ENCODE results near the gene ETFDH.
"Not testable (repeated sequence)": the region's sequence is repeated elsewhere in the genome, so short reads cannot be mapped to it uniquely, and the experiment has no call there.

Gene ETFDH

GRCh38 chr4:158754385-158755180, 82.5 kb downstream of the ETFDH start:
- DNase-seq (ENCODE audit: low read depth): no peak

- not testable (repeated sequence) for DNase-seq (ENCODE audit: low read depth)
These were observed 83.7 kb downstream of the ETFDH start for GRCh38 chr4:158755819-158756218.

GRCh38 chr4:158756588-158756987, 84.5 kb downstream of the ETFDH start:
- no peak for DNase-seq (ENCODE audit: low read depth)

GRCh38 chr4:158758142-158758541, 86.0 kb downstream of the ETFDH start:
- no peak for DNase-seq (ENCODE audit: low read depth)

GRCh38 chr4:158758703-158759102, 86.6 kb downstream of the ETFDH start:
- DNase-seq (ENCODE audit: low read depth): no peak

All from activated gamma-delta T cell treated with anti-CD3 and anti-CD28 coated beads, Interleukin-2, amount 50 U/mL, for 16 hours (primary cell).